ENCODE data around the gene MINDY2. TPM values are rescaled to one million over a fixed set of nuclear protein-coding genes. Genes with fewer than 3 reads are reported as not detected.

MINDY2 gene
- total and polyA plus RNA-seq, 10 of the 15 experiments (the other 5 are each of a cell fraction or from before 2014, with no cell fraction given): 0.73 to 9.4 (median 3.3) TPM

DNA sequence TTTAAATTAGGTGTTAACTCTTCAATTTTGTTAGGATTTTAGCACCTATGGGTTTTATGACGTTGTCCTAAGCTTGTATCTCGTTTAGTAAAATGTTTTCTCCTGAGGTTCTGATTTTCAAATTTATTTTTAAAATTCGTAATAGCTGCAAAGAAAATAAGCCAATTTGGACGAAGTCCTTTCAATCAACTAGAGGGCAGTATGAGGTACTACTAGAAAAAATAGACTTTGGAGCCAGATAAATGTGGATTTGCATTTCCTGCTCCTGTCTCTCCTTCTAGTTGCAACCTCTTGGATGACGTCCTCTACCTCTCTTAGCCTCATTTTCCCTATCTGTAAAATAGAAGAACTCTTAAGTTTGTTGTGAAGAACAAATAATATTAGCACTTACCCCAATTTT is 81.2 kb downstream of the MINDY2 start:
- no peaks in the 10 kb centered on the region for H3K4me1 ChIP-seq (ENCODE audit: control insufficient read depth, insufficient read depth, low read length)
- no peak overlapping the region for H2AFZ ChIP-seq (ENCODE audit: control insufficient read depth, low read depth, low read length)
- SMC1A ChIA-PET (ENCODE audit: uncharacterized antibody, unreplicated experiment): no interaction called here
- RAD21 ChIA-PET (ENCODE audit: unreplicated experiment): no interaction called here
- FAIRE-seq (no peak), ATAC-seq (no peak), DNase-seq (ENCODE audit: low read depth, low spot score) (no peak)
- in situ Hi-C loops (cut with MboI): no loop called here
- CTCF ChIA-PET: interaction anchor here (2.4 kb wide), 1 partner anchor 13 kb away, joined by 10 read pairs; no protein-coding TSS in a partner anchor
- H3K79me2 ChIP-seq (ENCODE audit: control insufficient read depth, insufficient read depth, low read length): no peaks in the 10 kb centered on the region
- no peaks in the 10 kb centered on the region for H3K27me3 ChIP-seq (replicated peaks in 1 of 2; ENCODE audit: control insufficient read depth in 2 of 2, insufficient read depth in 2 of 2, low read length in 1 of 2)
- H3K9ac ChIP-seq (ENCODE audit: control insufficient read depth, insufficient read depth, low read length): no peak overlapping the region
- POLR2A ChIA-PET: interaction anchor here (0.6 kb wide), 1 partner anchor 255 kb away, joined by 3 read pairs; no protein-coding TSS in a partner anchor
- no TSS peak for BruUV-seq (replicated peaks)
- peaks cover 0 to 4% of the 10 kb centered on the region in 2 experiments; a peak in 1 of 4 replicates for H3K36me3 ChIP-seq (ENCODE audit: control insufficient read depth in 2 of 2, insufficient read depth in 2 of 2, low read length in 1 of 2)
- H3K9me3 ChIP-seq (replicated peaks; ENCODE audit: control insufficient read depth, insufficient read depth, low read length): no peaks in the 10 kb centered on the region
- H3K4me2 ChIP-seq (ENCODE audit: control insufficient read depth, insufficient read depth): no peak overlapping the region
- 68% methylated on average over 5 of the region's 5 CpGs for WGBS (ENCODE audit: insufficient coverage, insufficient replicate concordance, low lambda C conversion rate, missing lambda C conversion rate)
- no peaks in the 10 kb centered on the region for H4K20me1 ChIP-seq (ENCODE audit: control insufficient read depth, insufficient read depth)
- intact Hi-C loops (cut with micrococcal nuclease; ENCODE audit: unreplicated experiment): no loop called here
- H3K27ac ChIP-seq (ENCODE audit: control insufficient read depth, insufficient read depth): no peak overlapping the region
- no peak overlapping the region for H3K4me3 ChIP-seq
- TF ChIP-seq, protein P1, sequence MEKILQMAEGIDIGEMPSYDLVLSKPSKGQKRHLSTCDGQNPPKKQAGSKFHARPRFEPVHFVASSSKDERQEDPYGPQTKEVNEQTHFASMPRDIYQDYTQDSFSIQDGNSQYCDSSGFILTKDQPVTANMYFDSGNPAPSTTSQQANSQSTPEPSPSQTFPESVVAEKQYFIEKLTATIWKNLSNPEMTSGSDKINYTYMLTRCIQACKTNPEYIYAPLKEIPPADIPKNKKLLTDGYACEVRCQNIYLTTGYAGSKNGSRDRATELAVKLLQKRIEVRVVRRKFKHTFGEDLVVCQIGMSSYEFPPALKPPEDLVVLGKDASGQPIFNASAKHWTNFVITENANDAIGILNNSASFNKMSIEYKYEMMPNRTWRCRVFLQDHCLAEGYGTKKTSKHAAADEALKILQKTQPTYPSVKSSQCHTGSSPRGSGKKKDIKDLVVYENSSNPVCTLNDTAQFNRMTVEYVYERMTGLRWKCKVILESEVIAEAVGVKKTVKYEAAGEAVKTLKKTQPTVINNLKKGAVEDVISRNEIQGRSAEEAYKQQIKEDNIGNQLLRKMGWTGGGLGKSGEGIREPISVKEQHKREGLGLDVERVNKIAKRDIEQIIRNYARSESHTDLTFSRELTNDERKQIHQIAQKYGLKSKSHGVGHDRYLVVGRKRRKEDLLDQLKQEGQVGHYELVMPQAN (conservative IDR thresholded peaks at IDR 0.05): no peak
- no peak for TF ChIP-seq HDAC6 (IDR thresholded peaks at IDR 0.05; ENCODE audit: unreplicated experiment)
- TF ChIP-seq, protein P2, sequence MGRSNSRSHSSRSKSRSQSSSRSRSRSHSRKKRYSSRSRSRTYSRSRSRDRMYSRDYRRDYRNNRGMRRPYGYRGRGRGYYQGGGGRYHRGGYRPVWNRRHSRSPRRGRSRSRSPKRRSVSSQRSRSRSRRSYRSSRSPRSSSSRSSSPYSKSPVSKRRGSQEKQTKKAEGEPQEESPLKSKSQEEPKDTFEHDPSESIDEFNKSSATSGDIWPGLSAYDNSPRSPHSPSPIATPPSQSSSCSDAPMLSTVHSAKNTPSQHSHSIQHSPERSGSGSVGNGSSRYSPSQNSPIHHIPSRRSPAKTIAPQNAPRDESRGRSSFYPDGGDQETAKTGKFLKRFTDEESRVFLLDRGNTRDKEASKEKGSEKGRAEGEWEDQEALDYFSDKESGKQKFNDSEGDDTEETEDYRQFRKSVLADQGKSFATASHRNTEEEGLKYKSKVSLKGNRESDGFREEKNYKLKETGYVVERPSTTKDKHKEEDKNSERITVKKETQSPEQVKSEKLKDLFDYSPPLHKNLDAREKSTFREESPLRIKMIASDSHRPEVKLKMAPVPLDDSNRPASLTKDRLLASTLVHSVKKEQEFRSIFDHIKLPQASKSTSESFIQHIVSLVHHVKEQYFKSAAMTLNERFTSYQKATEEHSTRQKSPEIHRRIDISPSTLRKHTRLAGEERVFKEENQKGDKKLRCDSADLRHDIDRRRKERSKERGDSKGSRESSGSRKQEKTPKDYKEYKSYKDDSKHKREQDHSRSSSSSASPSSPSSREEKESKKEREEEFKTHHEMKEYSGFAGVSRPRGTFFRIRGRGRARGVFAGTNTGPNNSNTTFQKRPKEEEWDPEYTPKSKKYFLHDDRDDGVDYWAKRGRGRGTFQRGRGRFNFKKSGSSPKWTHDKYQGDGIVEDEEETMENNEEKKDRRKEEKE (IDR thresholded peaks at IDR 0.05): no peak
- TF ChIP-seq YY1 (IDR thresholded peaks at IDR 0.05; ENCODE audit: low read depth, low read length): no peak
- TF ChIP-seq, protein P3, sequence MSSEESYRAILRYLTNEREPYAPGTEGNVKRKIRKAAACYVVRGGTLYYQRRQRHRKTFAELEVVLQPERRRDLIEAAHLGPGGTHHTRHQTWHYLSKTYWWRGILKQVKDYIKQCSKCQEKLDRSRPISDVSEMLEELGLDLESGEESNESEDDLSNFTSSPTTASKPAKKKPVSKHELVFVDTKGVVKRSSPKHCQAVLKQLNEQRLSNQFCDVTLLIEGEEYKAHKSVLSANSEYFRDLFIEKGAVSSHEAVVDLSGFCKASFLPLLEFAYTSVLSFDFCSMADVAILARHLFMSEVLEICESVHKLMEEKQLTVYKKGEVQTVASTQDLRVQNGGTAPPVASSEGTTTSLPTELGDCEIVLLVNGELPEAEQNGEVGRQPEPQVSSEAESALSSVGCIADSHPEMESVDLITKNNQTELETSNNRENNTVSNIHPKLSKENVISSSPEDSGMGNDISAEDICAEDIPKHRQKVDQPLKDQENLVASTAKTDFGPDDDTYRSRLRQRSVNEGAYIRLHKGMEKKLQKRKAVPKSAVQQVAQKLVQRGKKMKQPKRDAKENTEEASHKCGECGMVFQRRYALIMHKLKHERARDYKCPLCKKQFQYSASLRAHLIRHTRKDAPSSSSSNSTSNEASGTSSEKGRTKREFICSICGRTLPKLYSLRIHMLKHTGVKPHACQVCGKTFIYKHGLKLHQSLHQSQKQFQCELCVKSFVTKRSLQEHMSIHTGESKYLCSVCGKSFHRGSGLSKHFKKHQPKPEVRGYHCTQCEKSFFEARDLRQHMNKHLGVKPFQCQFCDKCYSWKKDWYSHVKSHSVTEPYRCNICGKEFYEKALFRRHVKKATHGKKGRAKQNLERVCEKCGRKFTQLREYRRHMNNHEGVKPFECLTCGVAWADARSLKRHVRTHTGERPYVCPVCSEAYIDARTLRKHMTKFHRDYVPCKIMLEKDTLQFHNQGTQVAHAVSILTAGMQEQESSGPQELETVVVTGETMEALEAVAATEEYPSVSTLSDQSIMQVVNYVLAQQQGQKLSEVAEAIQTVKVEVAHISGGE (CRISPR knock-in tag; IDR thresholded peaks at IDR 0.05): no peak
- TF ChIP-seq CREB1 (IDR thresholded peaks at IDR 0.05; ENCODE audit: low read depth): no peak
- no peak for TF ChIP-seq CBX3 (IDR thresholded peaks at IDR 0.05; ENCODE audit: borderline replicate concordance, low read depth)
- no peak for TF ChIP-seq FOXK2 (IDR thresholded peaks at IDR 0.05)
- TF ChIP-seq, protein P4, sequence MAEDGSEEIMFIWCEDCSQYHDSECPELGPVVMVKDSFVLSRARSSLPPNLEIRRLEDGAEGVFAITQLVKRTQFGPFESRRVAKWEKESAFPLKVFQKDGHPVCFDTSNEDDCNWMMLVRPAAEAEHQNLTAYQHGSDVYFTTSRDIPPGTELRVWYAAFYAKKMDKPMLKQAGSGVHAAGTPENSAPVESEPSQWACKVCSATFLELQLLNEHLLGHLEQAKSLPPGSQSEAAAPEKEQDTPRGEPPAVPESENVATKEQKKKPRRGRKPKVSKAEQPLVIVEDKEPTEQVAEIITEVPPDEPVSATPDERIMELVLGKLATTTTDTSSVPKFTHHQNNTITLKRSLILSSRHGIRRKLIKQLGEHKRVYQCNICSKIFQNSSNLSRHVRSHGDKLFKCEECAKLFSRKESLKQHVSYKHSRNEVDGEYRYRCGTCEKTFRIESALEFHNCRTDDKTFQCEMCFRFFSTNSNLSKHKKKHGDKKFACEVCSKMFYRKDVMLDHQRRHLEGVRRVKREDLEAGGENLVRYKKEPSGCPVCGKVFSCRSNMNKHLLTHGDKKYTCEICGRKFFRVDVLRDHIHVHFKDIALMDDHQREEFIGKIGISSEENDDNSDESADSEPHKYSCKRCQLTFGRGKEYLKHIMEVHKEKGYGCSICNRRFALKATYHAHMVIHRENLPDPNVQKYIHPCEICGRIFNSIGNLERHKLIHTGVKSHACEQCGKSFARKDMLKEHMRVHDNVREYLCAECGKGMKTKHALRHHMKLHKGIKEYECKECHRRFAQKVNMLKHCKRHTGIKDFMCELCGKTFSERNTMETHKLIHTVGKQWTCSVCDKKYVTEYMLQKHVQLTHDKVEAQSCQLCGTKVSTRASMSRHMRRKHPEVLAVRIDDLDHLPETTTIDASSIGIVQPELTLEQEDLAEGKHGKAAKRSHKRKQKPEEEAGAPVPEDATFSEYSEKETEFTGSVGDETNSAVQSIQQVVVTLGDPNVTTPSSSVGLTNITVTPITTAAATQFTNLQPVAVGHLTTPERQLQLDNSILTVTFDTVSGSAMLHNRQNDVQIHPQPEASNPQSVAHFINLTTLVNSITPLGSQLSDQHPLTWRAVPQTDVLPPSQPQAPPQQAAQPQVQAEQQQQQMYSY (CRISPR knock-in tag; IDR thresholded peaks at IDR 0.05): no peak
- TF ChIP-seq SREBF1 (IDR thresholded peaks at IDR 0.05; ENCODE audit: low read length): no peak
- no peak for TF ChIP-seq IKZF1 (conservative IDR thresholded peaks at IDR 0.05)

All from GM12878 (cell line).